Ramos (cell line): Measurements from ENCODE around the gene CHCHD6.

ENCODE experiments used
- in situ Hi-C: fragments of 300-500 bp; cut with MboI; formaldehyde crosslinking; loops from one replicate; pipeline ENCODE4 v1.14.3; 2022; ENCODE audit warnings: low sequenced_read_pairs; ENCODE audit not compliant: unreplicated experiment

Gene CHCHD6

GRCh38 chr3:126667631-126668449 lies 36.2 kb upstream of the CHCHD6 start:
- in situ Hi-C loops = no loop called here

DNA sequence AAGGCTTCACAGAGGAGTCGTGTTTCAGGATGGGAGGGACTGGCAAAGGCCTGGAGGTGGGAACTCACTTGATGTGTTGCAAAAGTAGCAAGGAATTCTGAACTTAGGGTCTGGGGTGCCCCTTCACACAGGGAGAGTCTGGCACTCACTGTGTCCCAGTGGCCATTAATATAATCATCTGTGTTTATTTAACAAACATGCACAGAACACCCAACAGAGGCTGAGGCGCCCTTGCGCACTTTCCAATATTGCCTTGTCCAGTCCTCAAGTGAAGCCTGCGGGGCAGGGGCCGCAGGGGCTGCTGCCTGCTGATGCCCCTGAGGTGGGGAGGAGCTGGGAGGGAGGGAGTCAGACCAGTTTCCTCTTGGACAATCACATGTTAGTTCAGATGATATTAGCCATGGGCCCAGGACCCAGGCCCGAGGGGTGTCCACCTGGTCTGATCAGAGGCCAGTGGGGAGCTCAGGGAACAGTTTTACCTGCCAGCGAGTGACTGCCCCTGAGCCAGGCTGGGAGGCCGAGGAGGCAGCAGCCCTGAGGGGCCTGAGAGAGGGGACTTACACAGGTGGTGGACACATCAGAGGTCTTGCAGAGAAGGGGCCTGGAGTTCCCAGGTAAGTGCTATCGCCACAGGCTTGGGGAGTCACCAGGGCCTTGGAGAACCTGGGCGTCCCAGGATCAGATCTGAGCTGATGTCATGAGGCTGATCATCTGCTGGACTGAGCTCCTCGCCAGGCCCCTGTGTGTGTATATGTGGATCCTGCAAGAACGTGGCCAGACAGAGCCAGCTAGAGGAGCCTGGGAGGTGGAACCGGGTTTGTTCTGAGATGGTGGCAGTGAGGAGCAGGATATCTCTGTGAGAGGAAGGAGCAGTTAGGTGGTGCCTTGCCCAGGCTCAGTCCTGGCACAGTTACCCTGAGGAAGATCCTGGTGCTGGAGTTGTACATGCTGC lies 35.3 kb upstream of the CHCHD6 start:
- in situ Hi-C loops = no loop called here

- in situ Hi-C loops = no loop called here
These were observed 32.5 kb upstream of the CHCHD6 start for GRCh38 chr3:126671521-126671920.

DNA sequence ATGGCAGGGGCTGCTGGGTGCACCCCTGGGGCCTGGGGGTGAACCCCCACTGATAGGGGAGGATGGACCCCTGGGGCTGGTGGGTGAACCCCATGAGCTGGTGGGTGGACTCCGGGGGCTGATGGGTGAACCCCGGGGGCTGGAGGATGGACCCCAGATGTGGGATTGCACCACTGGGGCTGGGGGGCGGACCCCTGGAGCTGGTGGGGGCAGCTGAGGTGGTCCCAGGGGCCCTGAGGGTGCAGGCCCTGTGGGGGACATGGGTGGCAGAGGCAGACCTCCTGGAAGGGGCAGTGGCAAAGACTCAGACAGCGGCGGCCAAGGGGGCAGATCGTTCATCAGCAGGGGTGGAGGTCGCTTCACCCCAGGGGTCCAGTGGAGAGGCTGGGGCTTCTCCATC lies 31.7 kb upstream of the CHCHD6 start:
- in situ Hi-C loops = no loop called here

- in situ Hi-C loops = no loop called here
These were observed 31.3 kb upstream of the CHCHD6 start for GRCh38 chr3:126672741-126673140.

DNA sequence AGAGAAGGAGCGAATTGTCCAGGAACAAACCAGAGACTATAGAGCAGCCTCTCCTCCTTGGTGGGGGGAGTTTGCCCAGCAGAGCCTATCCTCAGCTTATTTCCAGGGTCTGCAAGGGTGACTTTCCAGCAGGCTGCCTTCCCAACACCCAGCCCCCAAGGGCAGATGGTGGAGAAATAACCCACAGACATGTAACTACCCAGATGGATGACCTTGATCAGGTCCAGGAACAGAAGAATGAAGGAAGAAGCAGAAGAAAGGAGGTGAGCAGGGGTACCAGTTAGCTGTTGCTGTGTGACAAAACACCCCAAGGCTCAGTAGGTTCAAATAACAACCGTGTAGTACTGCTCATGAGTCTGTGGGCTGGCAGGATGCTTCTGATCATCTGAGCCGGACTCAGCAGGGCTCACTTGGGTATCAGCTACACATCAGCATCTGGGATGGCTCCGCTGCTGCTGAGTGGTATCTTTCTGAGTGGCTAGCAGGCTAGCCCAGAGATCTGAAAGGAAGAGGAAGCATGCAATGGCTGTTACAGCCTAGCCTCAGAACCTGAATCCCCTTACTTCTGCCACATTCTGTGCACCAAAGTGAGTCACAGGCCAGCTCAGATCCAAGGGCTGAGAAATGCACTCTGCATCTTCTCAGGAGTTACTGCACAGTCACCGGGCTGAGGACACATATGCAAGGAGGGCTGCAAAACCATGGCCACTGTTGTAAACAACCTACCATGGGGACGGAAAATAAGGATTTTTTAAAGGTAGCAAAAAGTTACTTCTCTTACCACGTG lies 26.9 kb upstream of the CHCHD6 start:
- in situ Hi-C loops = loop anchor here (25.0 kb wide), 1 partner anchor 760 kb away; no protein-coding TSS in a partner anchor

GRCh38 chr3:126677862-126678503 lies 26.1 kb upstream of the CHCHD6 start:
- in situ Hi-C loops = loop anchor here (25.0 kb wide), 1 partner anchor 759 kb away; no protein-coding TSS in a partner anchor

GRCh38 chr3:126678693-126679317 lies 25.2 kb upstream of the CHCHD6 start:
- in situ Hi-C loops = loop anchor here (25.0 kb wide), 1 partner anchor 758 kb away; no protein-coding TSS in a partner anchor

- in situ Hi-C loops = loop anchor here (25.0 kb wide), 1 partner anchor 758 kb away; no protein-coding TSS in a partner anchor
These were observed 24.7 kb upstream of the CHCHD6 start for GRCh38 chr3:126679318-126679751.

- in situ Hi-C loops = loop anchor here (25.0 kb wide), 1 partner anchor 757 kb away; no protein-coding TSS in a partner anchor
These were observed 24.0 kb upstream of the CHCHD6 start for GRCh38 chr3:126679831-126680666.

GRCh38 chr3:126680667-126681055 lies 23.4 kb upstream of the CHCHD6 start:
- in situ Hi-C loops = loop anchor here (25.0 kb wide), 1 partner anchor 757 kb away; no protein-coding TSS in a partner anchor

GRCh38 chr3:126682009-126682408 lies 22.0 kb upstream of the CHCHD6 start:
- in situ Hi-C loops = loop anchor here (25.0 kb wide), 1 partner anchor 755 kb away; no protein-coding TSS in a partner anchor

DNA sequence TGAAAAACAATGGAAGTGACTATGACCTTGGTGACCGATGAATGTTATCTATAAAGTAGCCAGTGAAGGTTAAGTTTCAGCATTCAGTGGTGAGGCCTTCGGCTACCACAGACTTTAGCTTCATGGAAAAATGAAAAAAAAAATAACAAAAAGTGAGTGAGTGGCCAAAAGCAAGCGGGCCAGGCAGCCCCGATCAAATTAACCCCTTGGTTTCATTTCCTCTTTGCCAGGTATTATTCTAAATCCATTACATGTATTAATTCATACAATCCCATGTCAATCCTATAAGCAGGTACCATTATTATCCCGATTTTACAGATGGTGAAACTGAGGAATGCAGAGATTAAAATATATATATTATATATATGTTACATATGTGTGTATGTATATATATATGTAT lies 21.0 kb upstream of the CHCHD6 start:
- in situ Hi-C loops = loop anchor here (25.0 kb wide), 1 partner anchor 754 kb away; no protein-coding TSS in a partner anchor

DNA sequence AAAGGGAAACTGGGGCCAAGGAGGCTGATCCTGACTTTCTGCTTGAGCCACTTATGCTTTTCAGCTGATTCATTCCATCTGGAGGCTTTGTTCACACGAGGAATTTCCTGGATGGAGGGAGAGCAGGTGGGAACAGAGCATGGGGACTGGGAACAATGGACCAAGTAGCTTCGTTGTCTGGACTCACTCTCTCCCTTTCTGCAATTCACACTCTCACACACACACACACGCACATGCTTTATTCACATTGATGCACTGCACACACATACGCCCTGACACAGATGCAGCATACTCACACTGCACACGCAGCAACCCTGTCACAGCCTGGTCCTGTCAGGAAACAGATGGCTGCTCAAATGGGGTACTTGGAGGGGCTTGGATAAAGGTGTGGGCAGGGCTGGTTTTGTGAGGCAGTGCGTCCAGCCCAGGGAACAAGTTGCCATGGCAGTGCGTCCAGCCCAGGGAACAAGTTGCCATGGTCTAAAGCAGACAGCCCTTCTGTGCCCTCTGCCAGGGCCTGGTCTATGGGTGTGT lies 19.8 kb upstream of the CHCHD6 start:
- in situ Hi-C loops = loop anchor here (25.0 kb wide), 1 partner anchor 753 kb away; no protein-coding TSS in a partner anchor

- in situ Hi-C loops = loop anchor here (25.0 kb wide), 1 partner anchor 752 kb away; no protein-coding TSS in a partner anchor
These were observed 19.0 kb upstream of the CHCHD6 start for GRCh38 chr3:126685021-126685420.

GRCh38 chr3:126685493-126685892 lies 18.5 kb upstream of the CHCHD6 start:
- in situ Hi-C loops = loop anchor here (25.0 kb wide), 1 partner anchor 752 kb away; no protein-coding TSS in a partner anchor

GRCh38 chr3:126691765-126692164 lies 12.3 kb upstream of the CHCHD6 start:
- in situ Hi-C loops = loop anchor here (25.0 kb wide), 1 partner anchor 746 kb away; no protein-coding TSS in a partner anchor
